Tibial artery (tissue), 4 donors: Measurements from ENCODE around the gene PTCD2.

Source experiments
- DNase-seq, 2 donors: peaks; one replicate each; pipeline ENCODE4 v3.0.0-alpha.2; 2019
- H3K27ac ChIP-seq, 2 donors: fragments of 200-600 bp; sonication (generic) in 1 of 2; 1 replicate in 1 of 2; 2 replicates in 1 of 2; pipeline ENCODE4 v1.5.1; 2018 to 2019; ENCODE audit warnings: mild to moderate bottlenecking in 1 of 2
- H3K27me3 ChIP-seq, 2 donors: fragments of 200-600 bp; sonication (generic) in 1 of 2; one replicate each; pipeline versions ENCODE4 v1.5.1 to v1.6.0; 2016 to 2019
- H3K36me3 ChIP-seq, 3 donors: fragments of 200-600 bp; sonication (generic) in 2 of 3; one replicate each; pipeline ENCODE4 v1.5.1; 2016 to 2019; ENCODE audit warnings: mild to moderate bottlenecking in 2 of 3
- H3K4me1 ChIP-seq, 4 donors: fragments of 200-600 bp; sonication (generic) in 2 of 4; 1 replicate in 3 of 4; 2 replicates in 1 of 4; pipeline ENCODE4 v1.5.1; 2016 to 2019
- H3K4me3 ChIP-seq, 2 donors: fragments of 200-600 bp; sonication (generic) in 1 of 2; 1 replicate in 1 of 2; 2 replicates in 1 of 2; pipeline ENCODE4 v1.5.1; 2018 to 2019; ENCODE audit warnings: mild to moderate bottlenecking in 2 of 2
- H3K9me3 ChIP-seq, 3 donors: fragments of 200-600 bp; sonication (generic) in 1 of 3; one replicate each; pipeline ENCODE4 v1.5.1; 2016 to 2019
- intact Hi-C: fragments of 100-400 bp; cut with DNase I; formaldehyde crosslinking; loops from one replicate; pipeline ENCODE4 v1.15.0; 2023; ENCODE audit warnings: low total_unique reads
- TF ChIP-seq, protein P1 (sequence below), 2 experiments: fragments of 200-600 bp in 1 of 2; fragments of 450-650 bp in 1 of 2; IDR thresholded peaks; one replicate each; pipeline ENCODE4 v1.5.1; 2017 to 2019; ENCODE audit warnings: antibody characterized with exemption in 2 of 2, mild to moderate bottlenecking in 1 of 2, moderate library complexity in 1 of 2

Gene PTCD2

DNA sequence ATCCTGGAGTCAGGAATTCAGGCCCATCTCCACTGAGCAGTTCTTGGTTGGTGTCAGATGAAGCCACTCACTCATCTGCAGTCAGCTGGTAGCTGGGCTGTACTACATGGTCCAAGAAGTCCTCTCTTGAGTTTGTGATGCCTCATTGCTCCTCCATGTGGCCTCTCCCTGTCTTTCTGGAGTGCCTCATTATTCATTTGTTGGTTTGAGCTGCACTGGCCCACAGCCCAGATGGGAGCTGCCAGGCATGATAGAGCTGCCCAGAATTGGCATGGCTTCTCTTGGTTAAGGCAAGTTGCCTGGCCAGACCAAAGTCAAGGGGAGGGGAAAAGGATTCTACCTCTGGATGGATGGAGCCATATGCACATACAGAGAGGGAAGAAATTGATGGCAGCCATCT is 8.0 kb downstream of the PTCD2 start:
- Histone ChIP-seq H3K27ac (no peak overlapping the region), H3K4me3 (no peak overlapping the region), H3K36me3 (peaks cover 20 to 61% (median 24%) of the 10 kb centered on the region in 3 donors), H3K4me1 (peaks cover 0 to 3% (median 0%) of the 10 kb centered on the region in 4 donors), H3K9me3 (no peaks in the 10 kb centered on the region), H3K27me3 (no peaks in the 10 kb centered on the region)
- no peak for DNase-seq
- intact Hi-C loops, result no loop called here
- TF ChIP-seq, protein P1, sequence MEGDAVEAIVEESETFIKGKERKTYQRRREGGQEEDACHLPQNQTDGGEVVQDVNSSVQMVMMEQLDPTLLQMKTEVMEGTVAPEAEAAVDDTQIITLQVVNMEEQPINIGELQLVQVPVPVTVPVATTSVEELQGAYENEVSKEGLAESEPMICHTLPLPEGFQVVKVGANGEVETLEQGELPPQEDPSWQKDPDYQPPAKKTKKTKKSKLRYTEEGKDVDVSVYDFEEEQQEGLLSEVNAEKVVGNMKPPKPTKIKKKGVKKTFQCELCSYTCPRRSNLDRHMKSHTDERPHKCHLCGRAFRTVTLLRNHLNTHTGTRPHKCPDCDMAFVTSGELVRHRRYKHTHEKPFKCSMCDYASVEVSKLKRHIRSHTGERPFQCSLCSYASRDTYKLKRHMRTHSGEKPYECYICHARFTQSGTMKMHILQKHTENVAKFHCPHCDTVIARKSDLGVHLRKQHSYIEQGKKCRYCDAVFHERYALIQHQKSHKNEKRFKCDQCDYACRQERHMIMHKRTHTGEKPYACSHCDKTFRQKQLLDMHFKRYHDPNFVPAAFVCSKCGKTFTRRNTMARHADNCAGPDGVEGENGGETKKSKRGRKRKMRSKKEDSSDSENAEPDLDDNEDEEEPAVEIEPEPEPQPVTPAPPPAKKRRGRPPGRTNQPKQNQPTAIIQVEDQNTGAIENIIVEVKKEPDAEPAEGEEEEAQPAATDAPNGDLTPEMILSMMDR (IDR thresholded peaks at IDR 0.05), result no peak

DNA sequence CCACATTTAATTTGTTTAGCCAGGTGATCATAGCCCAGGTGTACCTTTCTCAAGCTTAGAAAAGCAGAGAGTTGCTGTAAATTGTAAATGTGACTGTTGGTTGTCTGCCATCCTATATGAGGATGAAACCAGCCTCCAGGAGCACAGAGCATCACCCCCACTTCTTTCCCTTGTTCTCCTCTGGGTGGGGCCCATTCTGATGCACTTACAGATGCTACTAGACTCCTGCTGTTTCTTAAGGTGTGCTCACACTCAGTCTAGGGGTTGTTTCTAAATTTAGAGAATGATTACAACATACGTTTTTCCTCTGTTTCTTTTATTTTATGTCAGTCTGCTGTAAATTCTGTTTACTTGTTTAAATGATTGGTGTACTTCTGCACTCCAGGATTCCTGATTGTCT is 10.5 kb downstream of the PTCD2 start:
- TF ChIP-seq, protein P1 (IDR thresholded peaks at IDR 0.05), result no peak
- H3K4me3 ChIP-seq, result no peak overlapping the region
- H3K27ac ChIP-seq, result no peak overlapping the region
- H3K36me3 ChIP-seq, result peaks cover 22 to 40% (median 24%) of the 10 kb centered on the region in 3 donors
- H3K27me3 ChIP-seq, result no peaks in the 10 kb centered on the region
- intact Hi-C loops, result no loop called here
- peaks cover 0 to 3% (median 0%) of the 10 kb centered on the region in 4 donors for H3K4me1 ChIP-seq
- no peaks in the 10 kb centered on the region for H3K9me3 ChIP-seq
- no peak for DNase-seq

DNA sequence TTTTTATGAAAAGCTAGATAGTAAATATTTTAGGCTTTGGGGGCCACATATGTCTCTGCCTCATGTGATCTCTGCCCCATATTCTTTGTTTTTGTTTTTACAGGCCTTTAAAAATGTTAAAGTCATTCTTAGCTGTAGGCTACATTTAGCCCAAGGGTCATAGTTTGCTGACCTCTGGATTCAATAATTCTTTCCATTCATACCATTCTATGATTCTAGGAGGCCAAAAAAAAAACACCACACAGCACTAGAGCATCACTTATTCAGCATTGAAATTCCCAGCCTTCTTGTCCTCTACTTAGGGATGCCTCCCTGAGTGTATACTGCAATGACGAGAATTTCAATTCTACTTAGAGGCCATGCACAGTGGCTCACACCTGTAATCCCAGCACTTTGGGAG is 17.0 kb downstream of the PTCD2 start:
- H3K27ac ChIP-seq, result no peak overlapping the region
- no peak overlapping the region for H3K4me3 ChIP-seq
- no peak for DNase-seq
- peaks cover 0 to 8% (median 0%) of the 10 kb centered on the region in 4 donors for H3K4me1 ChIP-seq
- intact Hi-C loops, result no loop called here
- H3K27me3 ChIP-seq, result no peaks in the 10 kb centered on the region
- H3K9me3 ChIP-seq, result no peaks in the 10 kb centered on the region
- peaks cover 5 to 38% (median 5%) of the 10 kb centered on the region in 3 donors for H3K36me3 ChIP-seq
- TF ChIP-seq, protein P1 (IDR thresholded peaks at IDR 0.05), result no peak

DNA sequence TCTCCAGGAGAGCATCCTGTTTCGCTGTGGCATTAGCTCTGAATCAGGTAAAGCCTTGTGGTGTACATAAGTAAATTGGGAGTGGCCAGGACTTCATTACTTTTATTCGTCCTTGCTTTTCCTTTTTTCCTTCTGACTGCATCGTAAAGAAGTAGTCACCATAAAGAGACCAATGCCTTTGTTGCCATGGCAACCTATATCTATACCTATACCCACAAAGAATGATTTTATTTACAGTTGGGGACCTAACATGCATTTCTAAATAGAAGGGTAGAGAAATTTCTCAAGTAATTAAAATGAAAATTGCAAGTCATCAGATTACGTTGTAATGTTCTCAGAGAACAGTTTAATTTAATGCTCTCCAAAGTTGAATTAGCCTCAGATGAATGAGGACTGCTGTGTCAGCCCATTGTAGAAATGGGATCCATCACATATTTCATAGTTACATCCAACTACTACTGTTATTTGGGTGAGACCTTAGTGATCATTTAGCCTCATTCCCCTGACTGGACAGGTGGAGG is 18.6 kb downstream of the PTCD2 start:
- intact Hi-C loops, result no loop called here
- peaks cover 0 to 8% (median 0%) of the 10 kb centered on the region in 4 donors for H3K4me1 ChIP-seq
- H3K36me3 ChIP-seq, result peaks cover 8 to 45% (median 12%) of the 10 kb centered on the region in 3 donors
- TF ChIP-seq, protein P1 (IDR thresholded peaks at IDR 0.05), result no peak
- no peak overlapping the region for H3K4me3 ChIP-seq
- no peak for DNase-seq
- H3K27ac ChIP-seq, result no peak overlapping the region
- no peaks in the 10 kb centered on the region for H3K27me3 ChIP-seq
- H3K9me3 ChIP-seq, result no peaks in the 10 kb centered on the region

DNA sequence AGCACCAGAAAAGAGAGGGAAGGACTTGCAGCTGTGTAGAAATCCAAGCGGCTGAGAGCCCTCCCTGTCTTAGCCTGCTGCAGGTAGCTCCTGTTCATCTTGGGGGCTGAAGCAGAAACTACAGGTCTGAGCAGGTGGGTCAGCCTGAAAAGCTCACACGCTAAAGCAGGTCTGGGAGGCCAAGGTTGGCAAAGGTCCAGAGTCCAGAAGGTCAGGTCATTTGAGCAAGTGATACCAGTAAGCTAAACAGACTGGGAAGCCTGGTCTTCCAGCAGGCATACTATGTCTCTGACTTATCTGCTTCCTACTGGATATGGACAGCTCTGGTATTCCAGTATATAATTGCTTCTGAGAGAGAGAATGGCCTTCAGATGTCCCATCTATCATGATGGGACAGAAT is 26.2 kb downstream of the PTCD2 start:
- intact Hi-C loops, result no loop called here
- peaks cover 7 to 32% (median 14%) of the 10 kb centered on the region in 3 donors for H3K36me3 ChIP-seq
- TF ChIP-seq, protein P1 (IDR thresholded peaks at IDR 0.05), result no peak

More for the DNA sequence above, 26.2 kb downstream of the PTCD2 start:
- no peaks in the 10 kb centered on the region for H3K27me3 ChIP-seq
- no peak overlapping the region for H3K27ac ChIP-seq
- H3K4me1 ChIP-seq, result no peaks in the 10 kb centered on the region
- no peak for DNase-seq
- no peak overlapping the region for H3K4me3 ChIP-seq
- H3K9me3 ChIP-seq, result no peaks in the 10 kb centered on the region
